Activated CD4-positive, alpha-beta T cell treated with anti-CD3 and anti-CD28 coated beads for 48 hours (primary cell): ENCODE measurements around the gene BCAR3.
"Not testable (repeated sequence)": the region's sequence is repeated elsewhere in the genome, so short reads cannot be mapped to it uniquely, and the experiment has no call there.

ENCODE experiments used
- DNase-seq: peaks from one replicate; pipeline ENCODE4 v3.0.0-alpha.2; 2020

BCAR3 gene

DNA sequence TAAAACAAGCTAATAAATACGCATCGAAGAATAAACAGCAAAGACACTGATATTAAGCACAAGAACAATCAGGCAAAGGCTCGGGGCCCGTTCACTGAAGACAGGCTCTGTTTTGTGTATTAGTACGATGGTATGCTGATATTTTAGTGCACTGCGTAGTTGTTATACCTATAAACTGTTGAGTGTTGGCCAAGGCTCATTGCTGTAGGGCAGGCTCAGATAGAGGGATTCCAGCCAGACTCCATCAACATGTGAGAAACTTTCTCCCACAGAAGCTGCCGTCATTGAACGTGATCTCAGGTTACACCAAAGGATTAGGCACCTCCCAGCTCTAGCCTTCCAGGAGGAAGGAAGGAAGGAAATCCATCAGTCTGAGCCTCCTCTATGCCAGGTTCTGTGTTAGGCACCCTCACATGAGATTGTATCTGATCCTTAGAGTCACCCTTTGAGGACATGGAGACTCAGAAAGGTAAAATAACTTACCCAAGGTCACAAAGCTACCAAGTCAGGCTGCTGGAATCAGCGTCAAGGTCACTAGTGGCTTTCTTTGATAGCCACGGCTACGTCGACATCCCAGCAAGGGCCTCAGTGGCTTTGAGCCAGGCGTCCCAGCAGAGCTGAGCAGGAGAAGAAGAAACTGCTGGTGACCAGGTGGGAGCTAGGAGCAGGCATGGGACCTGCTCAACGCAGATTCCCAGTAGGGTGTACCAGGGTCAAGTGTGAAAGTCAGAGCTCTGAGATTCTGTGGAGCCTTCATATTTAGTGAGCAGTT, 14.8 kb downstream of the BCAR3 start:
- no peak for DNase-seq

DNA sequence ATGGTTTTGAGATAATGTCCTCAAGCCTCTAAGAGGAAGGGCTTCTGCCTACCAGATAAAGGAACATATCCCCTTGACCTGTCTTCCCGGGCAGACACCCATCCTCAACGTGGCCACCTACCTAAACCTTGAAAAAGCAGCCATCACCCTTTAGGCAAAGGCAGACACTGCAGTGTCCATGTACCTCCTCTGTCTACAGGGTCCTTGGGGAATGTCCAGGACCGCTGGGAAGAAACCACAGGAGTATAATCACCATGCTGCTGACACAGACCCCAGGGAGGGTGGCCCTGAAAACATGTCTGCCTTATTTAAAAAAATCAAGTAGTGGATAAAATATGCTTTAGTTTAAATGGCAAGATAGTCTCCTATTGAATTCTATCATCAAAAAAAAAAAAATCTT, 16.6 kb downstream of the BCAR3 start:
- no peak for DNase-seq

DNA sequence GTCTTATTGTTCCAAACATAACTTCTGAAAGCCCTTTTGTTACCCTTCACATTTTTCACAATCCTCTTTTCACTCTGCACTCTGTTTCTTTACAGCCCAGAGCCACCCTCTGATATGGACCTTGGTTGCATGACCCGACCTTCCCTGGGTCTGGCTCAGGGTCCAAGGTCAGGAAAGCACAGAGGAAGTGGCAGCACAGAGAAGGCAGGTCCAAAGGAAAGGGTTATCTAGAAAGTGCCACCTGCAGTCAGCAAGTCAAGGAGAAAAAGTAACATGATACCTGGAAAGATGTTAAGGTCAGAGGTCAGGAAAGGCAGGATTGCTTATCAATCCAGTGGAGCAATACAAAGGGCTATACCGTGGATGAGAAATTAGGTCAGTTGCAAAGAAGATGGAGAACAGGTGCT, 18.4 kb downstream of the BCAR3 start:
- no peak for DNase-seq

DNA sequence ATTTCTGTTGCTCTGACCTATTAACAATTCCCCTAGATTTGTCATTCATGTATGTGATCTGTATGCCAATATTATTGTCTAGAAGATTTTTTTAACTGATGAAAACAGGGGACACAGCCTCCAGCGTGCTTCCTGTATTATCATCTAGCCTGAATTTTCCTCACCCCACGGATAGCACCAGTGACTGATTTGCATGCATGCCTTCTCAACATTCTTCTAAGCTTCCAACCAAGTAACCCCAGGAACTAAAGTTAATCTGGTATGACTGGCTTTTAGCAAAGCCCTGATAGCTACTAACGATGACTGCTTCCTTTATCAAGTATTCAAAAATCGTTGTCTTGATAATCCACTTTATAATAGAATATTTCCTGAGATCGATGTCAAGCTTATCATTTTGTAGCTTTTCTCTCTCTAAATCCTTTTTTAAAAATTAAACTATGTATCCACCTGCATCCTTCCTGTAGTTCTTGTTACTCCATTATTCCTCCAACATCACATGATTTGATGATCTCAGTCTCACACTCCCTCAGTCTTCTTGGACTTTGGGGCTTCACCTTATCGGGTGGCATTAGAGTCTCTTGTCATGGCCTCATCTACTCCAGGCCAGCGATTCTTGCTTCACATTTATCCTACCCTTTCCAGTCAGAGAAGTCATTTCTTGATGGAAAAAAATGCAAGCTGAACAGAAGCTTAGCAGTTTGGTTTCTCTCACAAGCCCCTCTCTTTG, 19.0 kb downstream of the BCAR3 start:
- no peak for DNase-seq

DNA sequence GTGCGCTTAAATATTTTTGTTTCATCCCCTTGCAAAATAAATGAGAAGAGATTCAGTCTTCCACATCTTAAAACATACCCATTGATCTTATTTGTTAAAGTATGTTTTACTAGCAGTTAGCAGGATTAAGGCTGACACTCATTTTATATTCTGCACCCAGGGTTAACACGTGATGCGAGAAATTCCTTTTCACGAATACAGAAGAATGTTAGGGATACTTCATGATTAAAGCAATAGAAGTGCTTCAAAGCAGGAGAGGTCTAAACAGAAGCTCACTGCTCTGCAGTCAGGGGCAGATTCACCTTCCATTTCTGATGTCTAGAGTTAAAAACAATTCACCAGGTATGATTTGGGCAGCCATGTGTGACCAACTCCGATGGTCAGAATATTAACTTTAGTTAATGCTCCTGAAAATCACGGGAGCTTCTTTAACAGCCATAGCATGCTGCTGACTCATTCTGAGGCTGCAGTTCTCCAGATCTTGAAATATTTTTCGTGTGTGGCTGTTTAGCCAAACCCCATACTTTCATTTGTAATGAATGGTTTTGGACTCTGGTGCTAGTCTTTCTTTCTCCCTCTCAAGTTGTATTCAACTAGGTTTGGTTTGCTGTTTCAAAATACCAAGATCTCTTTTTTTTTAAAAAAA, 19.7 kb downstream of the BCAR3 start:
- DNase-seq = no peak

DNA sequence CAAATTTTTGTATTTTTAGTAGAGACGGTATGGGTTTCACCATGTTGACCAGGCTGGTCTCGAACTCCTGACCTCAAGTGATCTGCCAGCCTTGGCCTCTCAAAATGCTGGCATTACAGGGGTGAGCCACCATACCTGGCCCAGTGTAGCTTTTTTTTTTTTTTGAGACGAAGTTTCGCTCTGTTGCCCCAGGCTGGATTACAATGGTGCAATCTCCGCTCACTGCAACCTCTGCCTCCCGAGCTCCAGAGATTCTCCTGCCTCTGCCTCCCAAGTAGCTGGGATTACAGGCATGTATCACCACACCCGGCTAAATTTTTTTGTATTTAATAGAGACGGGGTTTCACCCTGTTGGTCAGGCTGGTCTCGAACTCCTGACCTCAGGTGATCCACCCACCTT, 20.3 kb downstream of the BCAR3 start:
- DNase-seq = not testable (repeated sequence)

DNA sequence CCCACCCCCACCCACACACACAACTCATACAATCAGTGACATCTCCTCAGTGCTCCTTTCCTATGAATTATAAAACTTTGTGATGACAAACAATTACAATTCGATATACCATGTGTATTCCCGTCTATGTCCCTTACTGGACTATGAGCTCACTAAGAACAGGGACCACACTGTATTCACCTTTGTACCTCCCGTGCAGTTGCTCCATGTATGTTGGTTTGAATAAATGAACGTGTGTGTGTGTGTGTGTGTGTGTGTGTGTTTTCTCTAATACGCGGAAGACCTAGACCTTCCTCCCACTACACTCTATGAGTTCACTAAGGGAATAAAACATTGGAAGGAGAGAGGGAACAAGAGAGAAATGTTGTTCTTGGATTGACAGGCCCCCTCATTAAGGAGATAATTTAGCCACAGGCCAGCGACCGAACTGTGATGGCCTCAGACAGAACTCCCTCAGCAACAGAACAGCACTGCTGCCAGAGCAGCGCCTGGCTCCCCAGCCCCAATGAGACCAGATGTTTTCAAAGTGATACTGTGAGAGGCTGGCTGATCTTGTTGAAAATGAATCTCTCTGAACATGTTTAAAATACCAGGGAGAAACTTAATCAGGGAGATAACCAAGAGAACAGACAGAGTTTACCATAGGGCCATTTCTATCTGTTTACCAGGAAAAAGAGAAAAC, 21.7 kb downstream of the BCAR3 start:
- no peak for DNase-seq

DNA sequence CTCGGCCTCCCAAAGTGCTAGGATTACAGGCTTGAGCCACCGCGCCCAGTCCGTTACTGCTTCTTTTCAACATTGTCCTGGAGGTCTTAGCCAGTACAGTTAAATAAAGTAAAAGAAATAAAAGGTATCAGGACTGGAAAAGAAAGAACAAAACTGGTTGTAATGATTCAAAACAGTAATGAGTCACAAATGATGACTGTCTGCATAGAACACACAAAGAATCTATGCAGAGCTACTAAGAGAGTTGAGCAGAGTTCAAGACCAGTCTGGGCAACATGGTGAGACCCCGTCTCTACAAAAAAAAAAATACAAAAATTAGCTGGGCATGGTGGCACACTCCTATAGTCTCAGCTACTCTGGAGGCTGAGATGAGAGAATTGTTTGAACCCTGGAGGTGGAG, 23.4 kb downstream of the BCAR3 start:
- no peak for DNase-seq

DNA sequence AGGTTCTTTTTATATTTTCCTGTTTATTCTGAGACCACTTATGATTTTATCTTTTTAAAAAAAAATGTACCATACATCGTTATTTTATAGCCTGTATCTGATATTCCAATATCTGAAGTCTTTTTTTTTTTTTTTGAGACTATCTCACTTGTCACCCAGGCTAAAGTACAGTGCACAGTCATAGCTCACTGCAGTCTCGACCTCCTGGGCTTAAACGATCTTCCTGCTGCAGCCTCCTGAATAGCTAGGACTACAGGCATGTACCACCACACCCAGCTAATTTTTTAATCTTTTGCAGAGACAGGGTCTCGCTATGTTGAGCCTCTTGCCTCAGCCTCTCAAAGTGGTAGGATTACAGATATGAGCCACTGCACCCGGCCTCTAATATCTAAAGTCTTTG, 25.1 kb downstream of the BCAR3 start:
- DNase-seq = no peak

DNA sequence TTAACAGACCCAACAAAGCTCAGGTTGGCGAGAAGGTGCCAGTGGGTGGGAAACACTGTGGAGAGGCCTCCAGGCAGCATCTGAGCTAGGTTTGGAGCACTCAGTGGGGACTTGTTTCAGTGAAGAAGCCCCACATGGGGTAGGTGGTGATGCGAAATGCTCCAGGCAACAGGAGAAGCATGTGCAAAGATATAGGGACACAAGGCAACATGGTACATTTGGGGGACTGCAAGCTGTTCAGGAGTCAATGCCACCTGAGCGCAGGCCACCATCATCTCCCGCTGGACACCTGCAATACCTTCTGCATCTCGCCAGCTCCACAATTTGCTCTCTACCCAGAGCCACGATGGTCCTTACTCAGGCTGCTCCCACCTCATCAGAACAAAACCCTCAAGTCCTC, 28.0 kb downstream of the BCAR3 start:
- no peak for DNase-seq

DNA sequence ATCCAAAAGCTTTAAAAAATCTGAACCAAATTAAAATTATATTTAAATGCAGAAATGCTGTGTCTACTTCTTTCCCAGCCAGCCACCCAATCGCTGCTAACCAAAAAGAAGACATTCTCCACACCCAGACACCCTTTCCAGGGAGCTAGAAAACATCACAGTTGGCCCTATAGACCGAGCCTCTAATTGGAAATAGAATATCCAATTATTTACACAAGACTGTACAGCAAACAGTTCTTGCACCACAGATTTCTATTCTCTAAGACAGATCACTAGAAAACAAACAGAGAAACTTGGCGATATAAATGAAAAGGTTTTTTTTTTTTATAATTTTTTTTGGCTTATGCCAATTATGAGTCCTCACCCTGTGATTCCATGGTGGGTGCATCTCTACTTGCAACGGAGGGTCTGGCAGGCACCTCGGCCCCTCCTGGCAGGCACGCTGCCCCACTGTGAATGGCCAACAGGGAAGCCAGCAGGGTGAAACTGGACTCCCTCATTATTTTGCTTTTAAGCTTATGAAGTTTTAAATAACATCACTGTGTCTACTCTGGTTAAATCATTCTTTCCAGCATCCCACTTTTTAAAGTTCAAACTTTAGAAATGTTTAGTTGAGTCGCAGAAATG, 29.2 kb downstream of the BCAR3 start:
- no peak for DNase-seq

DNA sequence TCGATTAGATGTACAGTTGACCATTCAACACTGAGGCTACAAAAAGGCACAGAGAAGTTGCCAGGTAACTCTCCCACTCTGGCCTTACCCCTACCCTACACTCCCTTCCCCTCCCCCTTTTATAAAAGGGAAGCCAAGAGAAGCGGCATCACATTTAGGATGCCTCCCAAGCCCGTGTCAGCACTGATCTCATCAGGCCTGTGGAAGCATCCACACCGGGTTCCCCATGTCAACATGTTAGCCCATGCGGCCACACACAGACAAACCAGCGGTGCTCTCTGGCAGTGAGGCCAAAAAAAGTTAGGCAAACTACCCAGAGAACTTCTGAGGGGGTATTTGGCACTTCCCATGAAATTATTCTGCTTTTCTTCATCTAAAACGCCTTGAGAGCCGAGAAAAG, 29.9 kb downstream of the BCAR3 start:
- no peak for DNase-seq

DNA sequence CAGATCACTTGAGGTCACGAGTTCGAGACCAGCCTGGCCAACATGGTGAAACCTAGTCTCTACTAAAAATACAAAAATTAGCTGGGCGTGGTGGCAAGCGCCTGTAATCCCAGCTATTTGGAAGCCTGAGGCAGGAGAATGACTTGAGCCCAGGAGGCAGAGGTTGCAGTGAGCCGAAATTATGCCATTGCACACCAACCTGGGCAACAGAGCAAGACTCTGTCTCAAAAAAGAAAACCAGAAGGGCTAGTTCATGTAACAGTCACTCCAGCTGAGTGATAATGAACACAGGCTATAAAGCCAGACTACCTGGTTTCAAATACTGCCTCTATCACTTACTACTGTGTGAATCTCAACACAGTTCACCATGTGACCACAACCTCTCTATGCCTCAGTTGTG, 31.5 kb downstream of the BCAR3 start:
- DNase-seq = not testable (repeated sequence)

DNA sequence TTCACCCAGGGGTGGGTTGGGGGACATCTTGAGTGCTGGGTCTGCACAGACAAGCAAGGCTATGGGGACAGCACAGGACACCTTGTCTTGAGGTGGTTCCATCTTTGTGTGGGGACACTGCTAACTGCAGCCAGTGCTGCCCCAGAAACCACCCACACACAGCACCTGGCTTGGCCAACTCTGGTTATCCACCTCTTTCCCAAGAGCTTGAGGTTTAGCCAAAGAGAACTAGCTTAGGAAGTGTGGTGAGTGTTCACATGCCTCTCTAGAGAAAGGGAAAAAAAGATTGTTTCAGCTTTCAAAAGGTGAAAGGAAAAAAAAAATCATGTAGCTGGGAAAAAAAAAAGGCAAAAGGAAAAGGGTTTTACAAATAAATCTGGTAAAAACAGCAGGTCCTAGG, 32.4 kb downstream of the BCAR3 start:
- DNase-seq = no peak

DNA sequence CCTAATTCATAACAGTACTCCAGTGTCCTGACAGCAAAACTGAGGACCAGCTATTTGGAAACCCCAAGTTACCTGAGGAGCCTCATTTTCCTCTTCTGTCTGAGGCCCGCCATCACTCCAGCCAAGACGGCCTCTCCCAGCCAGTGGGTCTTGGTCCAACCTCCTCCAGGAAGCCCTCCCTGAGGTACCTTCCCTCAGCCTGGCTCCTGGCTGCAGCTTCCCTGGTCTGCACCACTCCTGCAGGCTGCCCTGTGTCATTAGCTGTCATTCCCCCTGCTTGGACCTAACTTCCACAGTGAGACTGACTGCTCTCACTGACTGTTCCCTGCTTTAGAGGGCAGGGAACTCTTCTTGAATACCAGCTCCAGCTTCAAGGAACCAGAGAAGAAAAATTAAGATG, 33.0 kb downstream of the BCAR3 start:
- no peak for DNase-seq

DNA sequence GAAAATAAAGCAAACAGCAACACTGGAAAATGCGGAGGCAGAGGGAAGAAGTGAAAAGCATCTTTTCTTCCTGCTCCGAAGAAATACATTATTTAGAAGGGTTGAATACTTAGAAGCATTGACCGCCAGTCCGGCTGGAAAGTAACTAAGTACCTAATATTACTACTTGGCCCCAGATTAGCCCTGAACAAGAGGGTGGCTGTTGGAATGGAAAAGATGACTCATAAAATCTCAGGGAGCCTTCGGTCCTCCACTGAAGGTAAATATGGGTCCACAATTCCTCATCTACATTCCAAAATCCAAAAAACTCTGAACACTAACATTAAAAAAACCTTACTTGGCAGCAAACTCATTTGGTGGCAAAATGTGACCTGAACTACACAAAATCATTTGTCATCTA, 40.1 kb downstream of the BCAR3 start:
- DNase-seq = no peak

DNA sequence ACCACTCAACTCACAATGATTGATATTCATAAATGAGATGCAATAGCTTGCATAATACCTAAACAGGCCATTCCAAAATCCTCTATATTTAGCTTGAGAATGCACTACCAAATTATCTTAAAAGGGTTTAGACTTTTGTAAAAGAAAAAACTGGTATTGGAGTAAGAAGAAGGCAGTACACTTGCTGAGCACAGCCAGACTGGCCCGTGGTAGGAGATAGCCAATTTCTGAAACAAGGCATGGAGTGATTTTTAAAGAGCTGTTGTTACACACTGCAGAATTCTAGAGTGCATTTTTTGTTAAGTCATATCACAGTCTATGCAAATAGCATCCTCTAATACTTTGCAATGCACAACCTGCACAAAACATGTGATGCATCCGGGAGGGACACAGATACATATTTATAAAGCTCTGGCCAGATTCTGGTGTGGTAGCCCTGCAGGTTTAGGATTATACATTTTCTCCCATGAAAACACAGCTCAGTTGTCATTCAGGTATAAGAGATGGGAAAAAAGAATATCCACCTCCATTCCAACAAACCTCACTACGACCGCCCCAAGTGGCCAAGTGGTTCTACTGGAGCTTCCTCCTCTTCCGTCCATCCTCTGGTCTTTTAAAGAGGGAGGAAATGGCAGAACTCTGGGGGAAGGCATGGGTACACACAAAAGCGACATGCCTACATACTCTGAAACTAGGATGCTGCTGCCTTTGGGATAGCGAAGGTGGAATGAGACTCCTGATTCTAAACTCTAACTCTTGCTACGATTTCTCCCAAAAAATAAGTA, 40.8 kb downstream of the BCAR3 start:
- DNase-seq = no peak

DNA sequence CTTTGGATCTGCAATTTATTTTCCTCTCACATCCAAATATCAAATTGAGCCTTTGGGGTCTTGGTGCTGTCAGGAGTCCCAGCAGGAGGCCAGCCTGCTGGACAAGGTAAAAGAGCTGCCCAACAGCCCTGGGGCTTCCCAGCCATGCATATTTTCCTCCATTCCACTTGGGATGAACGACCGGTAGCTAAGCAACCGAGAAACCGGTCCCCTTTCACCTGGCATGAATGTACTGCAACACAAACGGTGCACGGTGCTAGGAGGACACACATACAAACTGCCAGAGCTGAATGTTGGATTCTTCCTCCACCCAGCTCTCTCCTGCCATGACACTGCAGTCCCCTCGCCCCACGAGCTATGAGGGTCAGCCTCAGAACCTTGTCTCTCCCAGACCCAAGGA, 42.7 kb downstream of the BCAR3 start:
- no peak for DNase-seq

DNA sequence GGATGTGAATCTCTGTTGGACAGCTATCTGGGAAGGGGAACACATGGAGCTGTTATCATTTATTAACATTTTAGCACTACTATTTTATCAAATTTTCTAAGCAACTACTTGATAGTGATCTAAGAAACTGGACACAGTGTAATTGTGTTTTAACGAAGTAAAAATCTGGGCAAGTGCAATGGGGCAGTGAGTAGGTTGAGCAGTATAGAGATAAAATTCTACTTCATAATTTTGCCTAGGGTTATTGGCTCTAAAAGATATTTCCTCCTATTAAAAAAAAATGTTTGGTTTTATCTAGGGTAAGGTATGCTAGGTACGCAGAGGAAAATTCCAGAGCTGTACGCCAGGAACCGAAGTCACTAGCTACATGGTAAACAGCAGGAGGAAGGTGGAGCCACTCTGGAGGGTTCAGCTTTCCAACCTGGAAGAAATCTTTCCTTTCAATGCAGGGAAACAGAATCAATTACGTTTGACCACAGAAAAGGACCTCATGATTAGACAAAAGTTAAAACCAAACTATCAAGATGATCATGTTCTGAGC, 43.3 kb downstream of the BCAR3 start:
- DNase-seq = no peak

DNA sequence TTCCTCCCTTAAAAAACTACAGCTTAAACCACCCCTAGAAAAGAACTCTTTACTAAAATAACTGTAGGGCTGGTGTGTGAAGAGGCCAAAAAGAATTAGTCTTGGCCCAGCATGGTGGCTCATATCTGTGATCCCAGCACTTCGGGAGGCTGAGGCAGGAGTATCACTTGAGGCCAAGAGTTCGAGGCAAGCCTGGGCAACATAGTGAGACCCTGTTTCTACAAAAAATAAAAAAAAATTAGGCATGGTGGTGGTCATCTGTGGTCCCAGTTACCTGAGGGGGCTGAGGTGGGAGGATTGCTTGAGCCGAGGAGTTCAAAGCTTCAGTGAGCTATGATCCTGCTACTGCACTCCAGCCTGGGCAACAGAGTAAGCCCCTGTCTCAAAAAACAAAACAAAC, 44.9 kb downstream of the BCAR3 start:
- DNase-seq = no peak

DNA sequence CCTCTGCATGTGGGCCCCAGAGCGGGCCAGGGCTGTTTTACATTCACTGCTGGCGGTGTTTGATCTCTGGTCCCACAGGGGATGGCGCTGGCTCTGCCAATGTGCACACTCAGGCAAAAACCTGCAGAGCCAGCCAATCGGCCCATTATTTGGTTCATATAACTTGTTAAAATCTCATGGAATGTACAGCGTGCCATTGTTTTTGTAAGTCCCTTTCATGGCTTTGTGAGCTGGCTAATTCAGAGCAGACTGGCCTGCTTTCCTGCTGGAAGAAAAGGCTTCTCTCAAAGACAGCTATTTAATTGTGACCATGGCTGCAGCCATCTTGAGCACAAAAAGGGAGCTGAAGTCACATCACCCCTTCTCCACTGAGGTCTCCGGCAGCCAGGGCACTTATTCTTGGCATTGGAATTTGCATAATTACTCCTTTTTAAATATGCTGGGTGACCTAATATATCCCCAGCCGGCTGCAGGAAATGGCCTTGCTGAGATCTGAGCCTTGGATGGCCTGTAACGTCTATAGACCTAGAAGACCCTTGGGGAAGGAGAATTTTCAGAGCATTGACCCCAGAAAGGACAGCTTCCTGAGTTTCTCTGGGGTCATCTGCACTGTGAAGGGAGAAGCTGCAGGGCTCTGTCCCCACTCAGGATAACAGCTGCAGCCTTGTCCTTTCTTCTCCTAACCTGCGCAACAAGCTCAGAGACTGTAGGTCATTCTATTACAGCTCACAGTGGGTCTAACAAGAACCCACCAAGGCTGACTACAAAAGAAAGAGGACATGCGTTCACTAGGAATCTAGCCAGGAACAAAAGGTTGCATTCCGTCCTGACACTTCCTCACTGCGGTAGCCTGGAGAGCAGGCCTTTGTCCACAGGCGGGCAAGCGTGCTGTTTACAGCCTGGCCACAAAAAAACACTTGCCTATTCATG, 45.8 kb downstream of the BCAR3 start:
- no peak for DNase-seq
